ENCODE results near the gene CDC42SE2. TPM values are rescaled to one million over a fixed set of nuclear protein-coding genes. Genes with fewer than 3 reads are reported as not detected.
"Not testable (repeated sequence)": the region's sequence is repeated elsewhere in the genome, so short reads cannot be mapped to it uniquely, and the experiment has no call there.

Gene CDC42SE2
- total RNA-seq, 1 donor from 2014 or later: 27.7 TPM

DNA sequence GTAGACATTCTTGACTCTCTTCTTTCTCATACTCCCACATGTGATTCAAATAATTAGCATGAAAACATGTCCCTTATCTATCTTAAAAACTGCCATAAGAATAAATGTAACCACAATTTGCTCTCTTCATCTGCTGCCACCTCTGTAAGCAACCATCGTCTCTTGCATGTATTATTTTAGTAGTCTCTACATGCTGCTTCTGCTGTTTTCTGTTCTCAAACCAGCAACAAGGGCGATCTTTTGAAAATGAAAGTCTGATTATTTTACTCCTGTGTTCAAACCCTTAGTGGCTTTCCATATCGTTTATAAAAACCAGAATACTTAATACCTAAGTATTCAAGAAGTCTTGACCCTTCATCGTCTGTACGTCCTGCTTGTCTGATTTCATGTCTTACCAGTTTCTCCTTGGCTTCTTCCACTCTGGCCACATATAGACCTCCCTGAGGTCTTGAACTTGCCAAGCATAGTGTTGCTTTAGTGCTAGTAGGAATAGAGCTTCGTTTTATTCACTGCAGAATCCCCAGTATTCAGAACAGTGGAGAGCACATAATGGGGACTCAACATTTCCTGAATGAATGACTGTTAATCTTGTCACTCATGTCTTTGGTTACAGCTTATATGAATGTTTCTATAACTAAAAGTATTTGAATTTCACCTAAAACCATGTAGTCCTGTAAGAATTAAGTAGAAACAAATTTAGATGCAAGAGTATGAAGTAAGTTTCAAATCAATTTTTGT is 10.6 kb downstream of the CDC42SE2 start:
- Histone ChIP-seq H3K27me3 (ENCODE audit: control insufficient read depth in 3 of 3, insufficient read depth in 3 of 3, low read length in 3 of 3) (no peaks in the 10 kb centered on the region), H3K9ac (ENCODE audit: low read depth in 1 of 3, low read length in 3 of 3) (no peak overlapping the region), H3K9me3 (ENCODE audit: control insufficient read depth in 3 of 3, low read length in 3 of 3) (no peaks in the 10 kb centered on the region), H3K27ac (ENCODE audit: low read depth, low read length) (no peak overlapping the region), H3K4me1 (ENCODE audit: control insufficient read depth in 3 of 3, insufficient read depth in 3 of 3, low read length in 3 of 3) (peaks cover 0 to 4% (median 2%) of the 10 kb centered on the region in 3 donors), H3K36me3 (ENCODE audit: control insufficient read depth in 3 of 3, insufficient read depth in 3 of 3, low read length in 3 of 3) (no peaks in the 10 kb centered on the region), H3K4me3 (ENCODE audit: low read length in 3 of 3) (no peak overlapping the region)

DNA sequence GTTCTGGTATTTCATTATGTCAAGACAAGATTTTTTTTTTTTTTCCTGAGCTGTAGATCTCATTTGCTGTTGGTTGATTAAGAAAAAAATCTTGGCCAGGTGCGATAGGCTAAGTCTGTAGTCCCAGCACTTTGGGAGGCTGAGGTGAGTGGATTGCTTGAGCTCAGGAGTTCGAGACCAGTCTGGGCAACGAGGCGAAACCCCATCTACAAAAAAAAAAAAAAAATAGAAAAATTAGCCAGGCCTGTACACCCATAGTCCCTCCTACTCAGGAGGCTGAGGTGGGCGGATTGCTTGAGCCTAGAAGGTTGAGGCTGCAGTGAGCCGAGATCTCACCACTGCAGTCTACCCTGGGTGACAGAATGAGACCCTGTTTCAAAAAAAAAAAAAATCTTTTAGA is 12.2 kb downstream of the CDC42SE2 start:
- Histone ChIP-seq H3K27ac (ENCODE audit: low read depth, low read length) (no peak overlapping the region), H3K27me3 (ENCODE audit: control insufficient read depth in 3 of 3, insufficient read depth in 3 of 3, low read length in 3 of 3) (no peaks in the 10 kb centered on the region), H3K36me3 (ENCODE audit: control insufficient read depth in 3 of 3, insufficient read depth in 3 of 3, low read length in 3 of 3) (no peaks in the 10 kb centered on the region), H3K9me3 (ENCODE audit: control insufficient read depth in 3 of 3, low read length in 3 of 3) (no peaks in the 10 kb centered on the region), H3K9ac (ENCODE audit: low read depth in 1 of 3, low read length in 3 of 3) (no peak overlapping the region), H3K4me1 (ENCODE audit: control insufficient read depth in 3 of 3, insufficient read depth in 3 of 3, low read length in 3 of 3) (no peaks in the 10 kb centered on the region), H3K4me3 (ENCODE audit: low read length in 3 of 3) (no peak overlapping the region)

GRCh38 chr5:131277447-131277846 is 13.6 kb downstream of the CDC42SE2 start:
- Histone ChIP-seq H3K9me3 (ENCODE audit: control insufficient read depth in 3 of 3, low read length in 3 of 3) (no peaks in the 10 kb centered on the region), H3K9ac (ENCODE audit: low read depth in 1 of 3, low read length in 3 of 3) (no peak overlapping the region), H3K36me3 (ENCODE audit: control insufficient read depth in 3 of 3, insufficient read depth in 3 of 3, low read length in 3 of 3) (no peaks in the 10 kb centered on the region), H3K4me1 (ENCODE audit: control insufficient read depth in 3 of 3, insufficient read depth in 3 of 3, low read length in 3 of 3) (no peaks in the 10 kb centered on the region), H3K27me3 (ENCODE audit: control insufficient read depth in 3 of 3, insufficient read depth in 3 of 3, low read length in 3 of 3) (no peaks in the 10 kb centered on the region), H3K4me3 (ENCODE audit: low read length in 3 of 3) (no peak overlapping the region), H3K27ac (ENCODE audit: low read depth, low read length) (no peak overlapping the region)

- Histone ChIP-seq H3K4me3 (ENCODE audit: low read length in 3 of 3) (no peak overlapping the region), H3K9me3 (ENCODE audit: control insufficient read depth in 3 of 3, low read length in 3 of 3) (no peaks in the 10 kb centered on the region), H3K27me3 (ENCODE audit: control insufficient read depth in 3 of 3, insufficient read depth in 3 of 3, low read length in 3 of 3) (no peaks in the 10 kb centered on the region), H3K36me3 (ENCODE audit: control insufficient read depth in 3 of 3, insufficient read depth in 3 of 3, low read length in 3 of 3) (no peaks in the 10 kb centered on the region), H3K27ac (ENCODE audit: low read depth, low read length) (no peak overlapping the region), H3K4me1 (ENCODE audit: control insufficient read depth in 3 of 3, insufficient read depth in 3 of 3, low read length in 3 of 3) (no peaks in the 10 kb centered on the region), H3K9ac (ENCODE audit: low read depth in 1 of 3, low read length in 3 of 3) (no peak overlapping the region)
These were observed 14.3 kb downstream of the CDC42SE2 start for GRCh38 chr5:131277875-131278740.

GRCh38 chr5:131278741-131279124 is 14.9 kb downstream of the CDC42SE2 start:
- H3K4me1 ChIP-seq (ENCODE audit: control insufficient read depth in 3 of 3, insufficient read depth in 3 of 3, low read length in 3 of 3); H3K27ac ChIP-seq (ENCODE audit: low read depth, low read length): not testable (repeated sequence)

GRCh38 chr5:131279204-131279603 is 15.4 kb downstream of the CDC42SE2 start:
- Histone ChIP-seq H3K9me3 (ENCODE audit: control insufficient read depth in 3 of 3, low read length in 3 of 3) (no peaks in the 10 kb centered on the region), H3K36me3 (ENCODE audit: control insufficient read depth in 3 of 3, insufficient read depth in 3 of 3, low read length in 3 of 3) (no peaks in the 10 kb centered on the region), H3K27me3 (ENCODE audit: control insufficient read depth in 3 of 3, insufficient read depth in 3 of 3, low read length in 3 of 3) (no peaks in the 10 kb centered on the region), H3K9ac (ENCODE audit: low read depth in 1 of 3, low read length in 3 of 3) (no peak overlapping the region), H3K27ac (ENCODE audit: low read depth, low read length) (no peak overlapping the region), H3K4me3 (ENCODE audit: low read length in 3 of 3) (no peak overlapping the region), H3K4me1 (ENCODE audit: control insufficient read depth in 3 of 3, insufficient read depth in 3 of 3, low read length in 3 of 3) (no peaks in the 10 kb centered on the region)

More at GRCh38 chr5:131278741-131279124, 14.9 kb downstream of the CDC42SE2 start:
- H3K9ac ChIP-seq (ENCODE audit: low read depth in 1 of 3, low read length in 3 of 3); H3K36me3 ChIP-seq (ENCODE audit: control insufficient read depth in 3 of 3, insufficient read depth in 3 of 3, low read length in 3 of 3); H3K4me3 ChIP-seq (ENCODE audit: low read length in 3 of 3); H3K27me3 ChIP-seq (ENCODE audit: control insufficient read depth in 3 of 3, insufficient read depth in 3 of 3, low read length in 3 of 3); H3K9me3 ChIP-seq (ENCODE audit: control insufficient read depth in 3 of 3, low read length in 3 of 3): not testable (repeated sequence)

GRCh38 chr5:131280417-131280816 is 16.6 kb downstream of the CDC42SE2 start:
- Histone ChIP-seq H3K9ac (ENCODE audit: low read depth in 1 of 3, low read length in 3 of 3) (no peak overlapping the region), H3K9me3 (ENCODE audit: control insufficient read depth in 3 of 3, low read length in 3 of 3) (no peaks in the 10 kb centered on the region), H3K27me3 (ENCODE audit: control insufficient read depth in 3 of 3, insufficient read depth in 3 of 3, low read length in 3 of 3) (no peaks in the 10 kb centered on the region), H3K4me1 (ENCODE audit: control insufficient read depth in 3 of 3, insufficient read depth in 3 of 3, low read length in 3 of 3) (no peaks in the 10 kb centered on the region), H3K27ac (ENCODE audit: low read depth, low read length) (no peak overlapping the region), H3K4me3 (ENCODE audit: low read length in 3 of 3) (no peak overlapping the region), H3K36me3 (ENCODE audit: control insufficient read depth in 3 of 3, insufficient read depth in 3 of 3, low read length in 3 of 3) (no peaks in the 10 kb centered on the region)

- Histone ChIP-seq H3K4me3 (ENCODE audit: low read length in 3 of 3) (no peak overlapping the region), H3K4me1 (ENCODE audit: control insufficient read depth in 3 of 3, insufficient read depth in 3 of 3, low read length in 3 of 3) (no peaks in the 10 kb centered on the region), H3K36me3 (ENCODE audit: control insufficient read depth in 3 of 3, insufficient read depth in 3 of 3, low read length in 3 of 3) (no peaks in the 10 kb centered on the region), H3K9ac (ENCODE audit: low read depth in 1 of 3, low read length in 3 of 3) (no peak overlapping the region), H3K27me3 (ENCODE audit: control insufficient read depth in 3 of 3, insufficient read depth in 3 of 3, low read length in 3 of 3) (no peaks in the 10 kb centered on the region), H3K27ac (ENCODE audit: low read depth, low read length) (no peak overlapping the region), H3K9me3 (ENCODE audit: control insufficient read depth in 3 of 3, low read length in 3 of 3) (no peaks in the 10 kb centered on the region)
These were observed 17.4 kb downstream of the CDC42SE2 start for GRCh38 chr5:131281133-131281867.

- Histone ChIP-seq H3K9me3 (ENCODE audit: control insufficient read depth in 3 of 3, low read length in 3 of 3) (no peaks in the 10 kb centered on the region), H3K4me3 (ENCODE audit: low read length in 3 of 3) (no peak overlapping the region), H3K9ac (ENCODE audit: low read depth in 1 of 3, low read length in 3 of 3) (no peak overlapping the region), H3K4me1 (ENCODE audit: control insufficient read depth in 3 of 3, insufficient read depth in 3 of 3, low read length in 3 of 3) (no peaks in the 10 kb centered on the region), H3K27ac (ENCODE audit: low read depth, low read length) (no peak overlapping the region), H3K36me3 (ENCODE audit: control insufficient read depth in 3 of 3, insufficient read depth in 3 of 3, low read length in 3 of 3) (no peaks in the 10 kb centered on the region), H3K27me3 (ENCODE audit: control insufficient read depth in 3 of 3, insufficient read depth in 3 of 3, low read length in 3 of 3) (no peaks in the 10 kb centered on the region)
These were observed 18.0 kb downstream of the CDC42SE2 start for GRCh38 chr5:131281868-131282234.

DNA sequence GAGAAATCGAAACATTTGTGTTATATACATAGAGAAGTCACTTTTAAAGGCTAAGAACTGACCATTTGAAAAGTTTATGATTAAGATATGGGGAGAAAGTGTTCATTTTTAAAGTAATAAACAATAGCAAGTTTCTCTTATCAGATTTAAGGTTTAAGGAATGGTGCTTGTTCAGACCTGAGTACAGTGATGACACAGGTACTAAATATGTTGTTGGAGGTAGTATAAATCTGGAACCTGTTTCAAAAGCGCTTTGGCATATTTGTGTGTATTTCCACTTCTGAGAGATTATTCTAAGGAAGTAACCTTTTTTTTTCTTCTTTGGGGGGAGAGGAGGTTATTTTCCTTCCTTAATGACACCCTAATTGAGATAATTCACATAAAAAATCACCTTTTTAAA is 18.4 kb downstream of the CDC42SE2 start:
- Histone ChIP-seq H3K9me3 (ENCODE audit: control insufficient read depth in 3 of 3, low read length in 3 of 3) (no peaks in the 10 kb centered on the region), H3K27me3 (ENCODE audit: control insufficient read depth in 3 of 3, insufficient read depth in 3 of 3, low read length in 3 of 3) (no peaks in the 10 kb centered on the region), H3K36me3 (ENCODE audit: control insufficient read depth in 3 of 3, insufficient read depth in 3 of 3, low read length in 3 of 3) (no peaks in the 10 kb centered on the region), H3K9ac (ENCODE audit: low read depth in 1 of 3, low read length in 3 of 3) (no peak overlapping the region), H3K27ac (ENCODE audit: low read depth, low read length) (no peak overlapping the region), H3K4me1 (ENCODE audit: control insufficient read depth in 3 of 3, insufficient read depth in 3 of 3, low read length in 3 of 3) (no peaks in the 10 kb centered on the region), H3K4me3 (ENCODE audit: low read length in 3 of 3) (no peak overlapping the region)

Data from skeletal muscle tissue (tissue), 4 donors.